ENCODE results near the gene PTTG1IP.
"Not testable (repeated sequence)": the region's sequence is repeated elsewhere in the genome, so short reads cannot be mapped to it uniquely, and the experiment has no call there.

Gene PTTG1IP

DNA sequence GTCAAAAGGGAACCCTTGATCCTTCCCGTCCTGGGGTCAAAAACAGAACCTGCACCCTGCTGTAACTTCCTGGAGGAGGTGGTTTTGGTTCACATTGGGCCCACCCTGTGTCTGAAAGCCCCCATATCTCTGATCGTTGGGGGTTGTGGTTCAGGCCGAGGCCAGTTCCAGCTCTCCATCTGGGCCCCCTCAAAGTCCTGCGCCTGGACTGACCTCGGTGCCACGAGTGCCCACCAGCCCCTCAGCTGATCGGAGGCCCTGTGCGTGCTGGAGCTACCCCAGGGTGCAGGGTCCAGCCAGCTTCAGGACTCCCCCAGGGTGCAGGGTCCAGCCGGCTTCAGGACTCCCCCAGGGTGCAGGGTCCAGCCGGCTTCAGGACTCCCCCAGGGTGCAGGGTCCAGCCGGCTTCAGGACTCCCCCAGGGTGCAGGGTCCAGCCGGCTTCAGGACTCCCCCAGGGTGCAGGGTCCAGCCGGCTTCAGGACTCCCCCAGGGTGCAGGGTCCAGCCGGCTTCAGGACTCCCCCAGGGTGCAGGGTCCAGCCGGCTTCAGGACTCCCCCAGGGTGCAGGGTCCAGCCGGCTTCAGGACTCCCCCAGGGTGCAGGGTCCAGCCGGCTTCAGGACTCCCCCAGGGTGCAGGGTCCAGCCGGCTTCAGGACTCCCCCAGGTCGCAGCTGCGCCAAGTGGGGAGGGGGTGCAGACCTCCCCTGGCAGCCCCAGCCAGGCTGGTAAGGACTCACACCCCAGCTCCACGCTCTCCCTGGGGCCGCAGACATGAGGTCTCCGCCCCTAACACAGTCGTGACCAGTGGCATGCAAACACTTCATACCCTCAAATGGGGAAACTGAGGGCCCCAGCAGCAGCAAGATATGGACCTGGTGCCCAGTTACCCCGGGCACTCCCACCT, 39.3 kb upstream of the PTTG1IP start:
- not testable (repeated sequence) for H3K79me1 ChIP-seq (ENCODE audit: low read depth, low read length); H3K27ac ChIP-seq (replicated peaks; ENCODE audit: low read length); H4K91ac ChIP-seq (ENCODE audit: low read depth, low read length, poor library complexity); H2AFZ ChIP-seq (ENCODE audit: low read length); DNase-seq (ENCODE audit: low spot score); H3K9ac ChIP-seq (ENCODE audit: low read depth, low read length, poor library complexity); H2BK5ac ChIP-seq (ENCODE audit: low read length); H3K36me3 ChIP-seq (replicated peaks in 1 of 2; ENCODE audit: control insufficient read depth in 2 of 2, insufficient read depth in 2 of 2, low read length in 2 of 2); H3K4me1 ChIP-seq (ENCODE audit: control insufficient read depth in 2 of 2, insufficient read depth in 1 of 2, low read depth in 1 of 2, low read length in 2 of 2); H3K4ac ChIP-seq (ENCODE audit: low read length); H3K4me2 ChIP-seq (ENCODE audit: insufficient read depth, low read length, poor library complexity, severe bottlenecking); H3K9me3 ChIP-seq (replicated peaks in 1 of 2; ENCODE audit: control insufficient read depth in 2 of 2, insufficient read depth in 1 of 2, low read depth in 1 of 2, low read length in 2 of 2); H3K4me3 ChIP-seq (ENCODE audit: low read length in 2 of 2); H2BK120ac ChIP-seq (ENCODE audit: low read depth, low read length); H4K8ac ChIP-seq (ENCODE audit: low read depth, low read length)
- WGBS, 2 donors (ENCODE audit: extremely low coverage in 2 of 2, insufficient read length in 2 of 2, insufficient replicate concordance in 1 of 2) = no CpG with 5 or more reads among the region's 25 CpGs
- Histone ChIP-seq H2BK12ac (ENCODE audit: low read length) (peak overlapping the region; percentile 36), H3K27me3 (ENCODE audit: control insufficient read depth in 3 of 3, insufficient read depth in 3 of 3, low read depth in 1 of 3, low read length in 3 of 3) (peaks cover 2 to 60% (median 39%) of the 10 kb centered on the region in 3 experiments), H3K18ac (ENCODE audit: low read length) (peak overlapping the region; percentile 78), H3K14ac (ENCODE audit: low read length) (peak overlapping the region; percentile 8), H3K23ac (ENCODE audit: low read depth, low read length, poor library complexity) (peak overlapping the region; percentile 68), H2BK15ac (ENCODE audit: low read length) (peak overlapping the region; percentile 84), H2AK5ac (ENCODE audit: low read depth, low read length) (peak overlapping the region; percentile 89)

DNA sequence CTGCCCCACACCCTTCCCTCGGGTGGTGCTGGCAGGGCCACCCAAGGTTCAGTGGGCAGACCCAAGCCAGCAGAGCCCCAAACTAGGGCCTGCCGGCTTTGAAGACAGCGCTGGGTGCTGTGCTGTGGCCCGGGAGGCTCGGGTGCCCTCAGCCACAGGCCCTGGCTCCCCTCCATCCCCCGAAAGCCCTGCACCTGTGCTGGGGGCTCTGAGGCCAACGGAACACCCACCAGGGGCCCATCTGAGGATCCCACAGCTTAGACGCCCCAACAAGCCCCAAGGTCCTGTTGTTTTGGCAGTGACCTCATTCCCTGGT, 38.6 kb upstream of the PTTG1IP start:
- H3K9me3 ChIP-seq (replicated peaks in 1 of 2; ENCODE audit: control insufficient read depth in 2 of 2, insufficient read depth in 1 of 2, low read depth in 1 of 2, low read length in 2 of 2) = no peaks in the 10 kb centered on the region
- no peak overlapping the region for H3K14ac ChIP-seq (ENCODE audit: low read length)
- H3K18ac ChIP-seq (ENCODE audit: low read length) = peak overlapping the region; percentile 52
- no peak for DNase-seq (ENCODE audit: low spot score)
- no peak overlapping the region for H3K27ac ChIP-seq (replicated peaks; ENCODE audit: low read length)
- H3K9ac ChIP-seq (ENCODE audit: low read depth, low read length, poor library complexity) = no peak overlapping the region
- H2BK120ac ChIP-seq (ENCODE audit: low read depth, low read length) = no peak overlapping the region
- H3K4me2 ChIP-seq (ENCODE audit: insufficient read depth, low read length, poor library complexity, severe bottlenecking) = no peak overlapping the region
- no peak overlapping the region for H3K4me3 ChIP-seq (ENCODE audit: low read length in 2 of 2)
- H2BK5ac ChIP-seq (ENCODE audit: low read length) = no peak overlapping the region
- no peak overlapping the region for H4K91ac ChIP-seq (ENCODE audit: low read depth, low read length, poor library complexity)
- H2AFZ ChIP-seq (ENCODE audit: low read length) = no peak overlapping the region
- no peak overlapping the region for H3K4ac ChIP-seq (ENCODE audit: low read length)
- H3K36me3 ChIP-seq (replicated peaks in 1 of 2; ENCODE audit: control insufficient read depth in 2 of 2, insufficient read depth in 2 of 2, low read length in 2 of 2) = no peaks in the 10 kb centered on the region
- WGBS, 2 donors (ENCODE audit: extremely low coverage in 2 of 2, insufficient read length in 2 of 2, insufficient replicate concordance in 1 of 2) = no CpG with 5 or more reads among the region's 8 CpGs
- peaks cover 0 to 4% of the 10 kb centered on the region in 2 donors for H3K4me1 ChIP-seq (ENCODE audit: control insufficient read depth in 2 of 2, insufficient read depth in 1 of 2, low read depth in 1 of 2, low read length in 2 of 2)
- no peak overlapping the region for H4K8ac ChIP-seq (ENCODE audit: low read depth, low read length)
- peak overlapping the region; percentile 83 for H2AK5ac ChIP-seq (ENCODE audit: low read depth, low read length)
- H3K27me3 ChIP-seq (ENCODE audit: control insufficient read depth in 3 of 3, insufficient read depth in 3 of 3, low read depth in 1 of 3, low read length in 3 of 3) = peaks cover 2 to 60% (median 39%) of the 10 kb centered on the region in 3 experiments
- H2BK15ac ChIP-seq (ENCODE audit: low read length) = no peak overlapping the region
- H3K23ac ChIP-seq (ENCODE audit: low read depth, low read length, poor library complexity) = no peak overlapping the region
- no peaks in the 10 kb centered on the region for H3K79me1 ChIP-seq (ENCODE audit: low read depth, low read length)
- no peak overlapping the region for H2BK12ac ChIP-seq (ENCODE audit: low read length)

GRCh38 chr21:44911384-44912157, 38.1 kb upstream of the PTTG1IP start:
- Histone ChIP-seq H3K4me1 (ENCODE audit: control insufficient read depth in 2 of 2, insufficient read depth in 1 of 2, low read depth in 1 of 2, low read length in 2 of 2) (peaks cover 0 to 5% of the 10 kb centered on the region in 2 donors), H4K8ac (ENCODE audit: low read depth, low read length) (peak overlapping the region; percentile 1), H4K91ac (ENCODE audit: low read depth, low read length, poor library complexity) (no peak overlapping the region), H2BK5ac (ENCODE audit: low read length) (no peak overlapping the region), H2AK5ac (ENCODE audit: low read depth, low read length) (peak overlapping the region; percentile 83), H3K9ac (ENCODE audit: low read depth, low read length, poor library complexity) (no peak overlapping the region), H2BK15ac (ENCODE audit: low read length) (no peak overlapping the region), H2BK12ac (ENCODE audit: low read length) (no peak overlapping the region), H3K4me2 (ENCODE audit: insufficient read depth, low read length, poor library complexity, severe bottlenecking) (no peak overlapping the region), H3K27ac (replicated peaks; ENCODE audit: low read length) (no peak overlapping the region), H3K18ac (ENCODE audit: low read length) (peak overlapping the region; percentile 52), H3K4ac (ENCODE audit: low read length) (no peak overlapping the region), H3K9me3 (replicated peaks in 1 of 2; ENCODE audit: control insufficient read depth in 2 of 2, insufficient read depth in 1 of 2, low read depth in 1 of 2, low read length in 2 of 2) (no peaks in the 10 kb centered on the region), H3K14ac (ENCODE audit: low read length) (no peak overlapping the region), H3K36me3 (replicated peaks in 1 of 2; ENCODE audit: control insufficient read depth in 2 of 2, insufficient read depth in 2 of 2, low read length in 2 of 2) (no peaks in the 10 kb centered on the region), H3K79me1 (ENCODE audit: low read depth, low read length) (no peaks in the 10 kb centered on the region), H2BK120ac (ENCODE audit: low read depth, low read length) (no peak overlapping the region), H2AFZ (ENCODE audit: low read length) (no peak overlapping the region), H3K27me3 (ENCODE audit: control insufficient read depth in 3 of 3, insufficient read depth in 3 of 3, low read depth in 1 of 3, low read length in 3 of 3) (peaks cover 2 to 61% (median 43%) of the 10 kb centered on the region in 3 experiments), H3K4me3 (ENCODE audit: low read length in 2 of 2) (peak overlapping the region in 1 of 2 donors; percentile 7), H3K23ac (ENCODE audit: low read depth, low read length, poor library complexity) (peak overlapping the region; percentile 67)
- DNase-seq (ENCODE audit: low spot score) = no peak
- no CpG with 5 or more reads among the region's 19 CpGs for WGBS, 2 donors (ENCODE audit: extremely low coverage in 2 of 2, insufficient read length in 2 of 2, insufficient replicate concordance in 1 of 2)

DNA sequence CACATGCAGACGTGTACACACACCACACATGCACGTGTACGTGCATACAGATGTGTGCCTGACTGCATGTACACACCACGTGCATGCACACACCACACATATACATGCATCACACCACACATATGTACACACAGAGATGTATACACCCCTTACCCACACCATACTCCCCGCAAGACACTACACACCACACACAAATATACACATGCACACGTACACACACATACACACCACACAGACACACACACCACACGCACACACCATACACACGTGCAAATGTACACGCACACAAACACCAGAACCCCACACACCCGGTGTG, 37.5 kb upstream of the PTTG1IP start:
- no peak overlapping the region for H3K4me2 ChIP-seq (ENCODE audit: insufficient read depth, low read length, poor library complexity, severe bottlenecking)

More for the DNA sequence above, 37.5 kb upstream of the PTTG1IP start:
- peaks cover 0 to 5% of the 10 kb centered on the region in 2 donors for H3K4me1 ChIP-seq (ENCODE audit: control insufficient read depth in 2 of 2, insufficient read depth in 1 of 2, low read depth in 1 of 2, low read length in 2 of 2)
- no peak overlapping the region for H3K4ac ChIP-seq (ENCODE audit: low read length)
- peak overlapping the region in 1 of 2 donors; percentile 7 for H3K4me3 ChIP-seq (ENCODE audit: low read length in 2 of 2)
- H3K9ac ChIP-seq (ENCODE audit: low read depth, low read length, poor library complexity) = no peak overlapping the region
- H3K36me3 ChIP-seq (replicated peaks in 1 of 2; ENCODE audit: control insufficient read depth in 2 of 2, insufficient read depth in 2 of 2, low read length in 2 of 2) = no peaks in the 10 kb centered on the region
- no peak overlapping the region for H2BK120ac ChIP-seq (ENCODE audit: low read depth, low read length)
- no peak overlapping the region for H2BK15ac ChIP-seq (ENCODE audit: low read length)
- H3K27me3 ChIP-seq (ENCODE audit: control insufficient read depth in 3 of 3, insufficient read depth in 3 of 3, low read depth in 1 of 3, low read length in 3 of 3) = peaks cover 0 to 65% (median 43%) of the 10 kb centered on the region in 3 experiments
- no CpG with 5 or more reads among the region's 10 CpGs for WGBS, 2 donors (ENCODE audit: extremely low coverage in 2 of 2, insufficient read length in 2 of 2, insufficient replicate concordance in 1 of 2)
- H3K27ac ChIP-seq (replicated peaks; ENCODE audit: low read length) = no peak overlapping the region
- H3K23ac ChIP-seq (ENCODE audit: low read depth, low read length, poor library complexity) = peak overlapping the region; percentile 89
- no peaks in the 10 kb centered on the region for H3K9me3 ChIP-seq (replicated peaks in 1 of 2; ENCODE audit: control insufficient read depth in 2 of 2, insufficient read depth in 1 of 2, low read depth in 1 of 2, low read length in 2 of 2)
- no peak overlapping the region for H2BK12ac ChIP-seq (ENCODE audit: low read length)
- H2AFZ ChIP-seq (ENCODE audit: low read length) = no peak overlapping the region
- no peak overlapping the region for H4K91ac ChIP-seq (ENCODE audit: low read depth, low read length, poor library complexity)
- H2AK5ac ChIP-seq (ENCODE audit: low read depth, low read length) = peak overlapping the region; percentile 33
- no peaks in the 10 kb centered on the region for H3K79me1 ChIP-seq (ENCODE audit: low read depth, low read length)
- H4K8ac ChIP-seq (ENCODE audit: low read depth, low read length) = peak overlapping the region; percentile 1
- no peak overlapping the region for H3K14ac ChIP-seq (ENCODE audit: low read length)
- no peak overlapping the region for H2BK5ac ChIP-seq (ENCODE audit: low read length)
- no peak for DNase-seq (ENCODE audit: low spot score)
- H3K18ac ChIP-seq (ENCODE audit: low read length) = no peak overlapping the region

Measured in neuronal stem cell (in vitro differentiated cells).